ENCODE results near the gene GJC2.

- TF ChIP-seq CTCF (IDR thresholded peaks at IDR 0.05) (no peak), POLR2A (IDR thresholded peaks at IDR 0.05) (no peak)
These were observed 27.4 kb downstream of the GJC2 start for GRCh38 chr1:228177183-228177475.

All from testis (tissue), 2 donors.